AG10803 (cell line): ENCODE results near the gene COL5A3.

ENCODE experiments used
- DNase-seq: peaks from one replicate; pipeline ENCODE4 v3.0.0; 2010; ENCODE audit warnings: low read depth
- H3K4me3 ChIP-seq: 2 replicates; pipeline ENCODE4 v1.5.1; 2011; ENCODE audit warnings: mild to moderate bottlenecking, low read length, control low read depth
- TF ChIP-seq, protein P1 (sequence below): conservative IDR thresholded peaks from 2 replicates; pipeline ENCODE4 v1.5.1; 2011; ENCODE audit warnings: mild to moderate bottlenecking, low read length, control low read depth, inconsistent platforms

Gene COL5A3

GRCh38 chr19:9945319-9945966 is 64.9 kb downstream of the COL5A3 start:
- TF ChIP-seq, protein P1, sequence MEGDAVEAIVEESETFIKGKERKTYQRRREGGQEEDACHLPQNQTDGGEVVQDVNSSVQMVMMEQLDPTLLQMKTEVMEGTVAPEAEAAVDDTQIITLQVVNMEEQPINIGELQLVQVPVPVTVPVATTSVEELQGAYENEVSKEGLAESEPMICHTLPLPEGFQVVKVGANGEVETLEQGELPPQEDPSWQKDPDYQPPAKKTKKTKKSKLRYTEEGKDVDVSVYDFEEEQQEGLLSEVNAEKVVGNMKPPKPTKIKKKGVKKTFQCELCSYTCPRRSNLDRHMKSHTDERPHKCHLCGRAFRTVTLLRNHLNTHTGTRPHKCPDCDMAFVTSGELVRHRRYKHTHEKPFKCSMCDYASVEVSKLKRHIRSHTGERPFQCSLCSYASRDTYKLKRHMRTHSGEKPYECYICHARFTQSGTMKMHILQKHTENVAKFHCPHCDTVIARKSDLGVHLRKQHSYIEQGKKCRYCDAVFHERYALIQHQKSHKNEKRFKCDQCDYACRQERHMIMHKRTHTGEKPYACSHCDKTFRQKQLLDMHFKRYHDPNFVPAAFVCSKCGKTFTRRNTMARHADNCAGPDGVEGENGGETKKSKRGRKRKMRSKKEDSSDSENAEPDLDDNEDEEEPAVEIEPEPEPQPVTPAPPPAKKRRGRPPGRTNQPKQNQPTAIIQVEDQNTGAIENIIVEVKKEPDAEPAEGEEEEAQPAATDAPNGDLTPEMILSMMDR: peak; percentile 36
- peak; percentile 100 for DNase-seq
- H3K4me3 ChIP-seq: peak overlapping the region; percentile 27; the same call in 1 of the 2 replicates

- H3K4me3 ChIP-seq: no peak overlapping the region
- DNase-seq: no peak
- TF ChIP-seq, protein P1: no peak
These were observed 66.6 kb downstream of the COL5A3 start for GRCh38 chr19:9943744-9944143.

GRCh38 chr19:9941671-9942070 is 68.6 kb downstream of the COL5A3 start:
- TF ChIP-seq, protein P1: no peak
- peak; percentile 92 for DNase-seq
- no peak overlapping the region for H3K4me3 ChIP-seq

- TF ChIP-seq, protein P1: no peak
- no peak overlapping the region for H3K4me3 ChIP-seq
- DNase-seq: peak; percentile 95
These were observed 69.1 kb downstream of the COL5A3 start for GRCh38 chr19:9941231-9941630.

- H3K4me3 ChIP-seq: no peak overlapping the region
- TF ChIP-seq, protein P1: no peak
- peak; percentile 46 for DNase-seq
These were observed 69.5 kb downstream of the COL5A3 start for GRCh38 chr19:9940778-9941177.

- H3K4me3 ChIP-seq: no peak overlapping the region
- TF ChIP-seq, protein P1: no peak
- DNase-seq: peak; percentile 34
These were observed 70.9 kb downstream of the COL5A3 start for GRCh38 chr19:9939301-9939913.

DNA sequence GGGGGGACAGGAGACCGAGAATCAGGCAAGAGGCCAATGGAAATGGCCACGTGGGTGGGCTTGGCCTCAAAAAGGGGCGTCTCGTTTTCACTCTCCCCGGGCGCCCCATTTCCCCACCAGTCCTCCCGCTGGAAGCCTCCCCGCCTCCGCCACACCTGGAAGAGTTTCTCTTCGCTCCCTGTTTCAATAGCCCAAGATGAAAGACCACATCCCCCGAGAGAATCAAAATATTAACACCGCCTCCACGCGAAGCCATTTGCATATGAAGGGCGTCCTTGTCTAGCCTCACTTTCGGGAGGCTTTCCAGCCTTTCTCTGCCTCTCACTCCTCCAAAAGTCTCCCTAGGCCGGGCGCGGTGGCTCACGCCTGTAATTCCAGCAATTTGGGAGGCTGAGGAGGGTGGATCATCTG is 73.3 kb downstream of the COL5A3 start:
- no peak overlapping the region for H3K4me3 ChIP-seq
- no peak for DNase-seq
- TF ChIP-seq, protein P1: no peak
